Ovary (tissue), 9 donors: ENCODE data around the gene MON1B. TPM values are rescaled to one million over a fixed set of nuclear protein-coding genes. Genes with fewer than 3 reads are reported as not detected.
"Not testable (repeated sequence)": the region's sequence is repeated elsewhere in the genome, so short reads cannot be mapped to it uniquely, and the experiment has no call there.

Experiments
- DNase-seq, 5 donors: peaks; one replicate each; pipeline ENCODE4 v3.0.0-alpha.2; 2019 to 2020
- H3K27ac ChIP-seq, 2 donors: fragments of 200-600 bp; one replicate each; pipeline versions ENCODE4 v1.5.1 to v1.8.0; 2019 to 2022
- H3K27me3 ChIP-seq: fragments of 200-600 bp; one replicate; pipeline ENCODE4 v1.8.0; 2022
- H3K36me3 ChIP-seq: fragments of 200-600 bp; sonication (generic); one replicate; pipeline ENCODE4 v1.5.1; 2019
- H3K4me1 ChIP-seq: one replicate; pipeline ENCODE4 v1.8.1; 2013; ENCODE audit warnings: mild to moderate bottlenecking, moderate library complexity; ENCODE audit not compliant: insufficient read depth
- H3K4me3 ChIP-seq: fragments of 200-600 bp; sonication (generic); one replicate; pipeline ENCODE4 v1.5.1; 2017
- H3K9me3 ChIP-seq, 2 donors: fragments of 200-600 bp in 1 of 2; sonication (generic) in 1 of 2; one replicate each; pipeline versions ENCODE4 v1.5.1 to v1.8.1; 2013 to 2019; ENCODE audit warnings: mild to moderate bottlenecking in 1 of 2, moderate library complexity in 1 of 2
- EP300 ChIP-seq: sonication (generic); formaldehyde crosslinking; IDR thresholded peaks from one replicate; pipeline ENCODE4 v1.6.1; 2017; ENCODE audit warnings: antibody characterized with exemption
- POLR2A ChIP-seq: fragments of 450-650 bp; IDR thresholded peaks from one replicate; pipeline ENCODE4 v1.6.1; 2017; ENCODE audit warnings: antibody characterized with exemption, mild to moderate bottlenecking, moderate library complexity
- WGBS, 3 donors: extraction: QIAGEN DNeasy Blood & Tissue Kit in 1 of 3; methylation state at CpG; one replicate each; pipeline versions ENCODE4 v1.1.5 to v1.1.7; 2013 to 2017; 5-methylcytosine and 5-hydroxymethylcytosine counted together
- intact Hi-C, 4 donors: fragments of 100-400 bp; cut with DNase I; formaldehyde crosslinking; loops; one replicate each; pipeline versions ENCODE4 v1.11.0 to v1.15.1; 2022 to 2023
- polyA plus RNA-seq, 2 donors: library from polyadenylated mRNA; stranded (reverse); fragments of 200-250 nt in 1 of 2; fragments of 350-450 nt in 1 of 2; fragmentation: Illumina TruSeq in 1 of 2; extraction: RNeasy Lipid Tissue Mini Kit (QIAGEN cat#74804) in 1 of 2; gene quantifications; one replicate each; pipeline ENCODE4 v1.2.3, GENCODE V29; 2013 to 2014
- total RNA-seq, 7 donors: library from RNA; depleted of rRNA in 2 of 7; stranded (reverse); fragments of >200 nt in 2 of 7; fragmentation: NEBNext Ultra II Directional in 3 of 7; extraction: Animal tissue kit (Norgen Biotek cat#: 25700) in 3 of 7; gene quantifications; one replicate each; pipeline versions ENCODE4 v1.1.0 to v1.2.4, GENCODE V29; 2016 to 2023
- TF ChIP-seq, protein P1 (sequence below), 3 donors: fragments of 450-650 bp in 2 of 3; fragments of 200-600 bp in 1 of 3; IDR thresholded peaks; one replicate each; pipeline versions ENCODE4 v1.5.1 to v1.8.0; 2016 to 2022; ENCODE audit warnings: antibody characterized with exemption in 3 of 3, mild to moderate bottlenecking in 1 of 3
- donor health status: DM: no; HTN: no; CAD: no; lungs with moderate emphysema.
- donor health status: DM: no; HTN: no; CAD: no.
- donor health status: Bipolar disorder and iron deficiency.
- donor health status: DM: yes; HTN: yes; CAD: no.
- donor health status: DM: no; HTN: no; CAD: no.
- donor health status: DM: yes; HTN: yes; CAD: no.

Gene MON1B
- total and polyA plus RNA-seq, 9 donors, result 11.8 to 42.1 (median 24.5) TPM

DNA sequence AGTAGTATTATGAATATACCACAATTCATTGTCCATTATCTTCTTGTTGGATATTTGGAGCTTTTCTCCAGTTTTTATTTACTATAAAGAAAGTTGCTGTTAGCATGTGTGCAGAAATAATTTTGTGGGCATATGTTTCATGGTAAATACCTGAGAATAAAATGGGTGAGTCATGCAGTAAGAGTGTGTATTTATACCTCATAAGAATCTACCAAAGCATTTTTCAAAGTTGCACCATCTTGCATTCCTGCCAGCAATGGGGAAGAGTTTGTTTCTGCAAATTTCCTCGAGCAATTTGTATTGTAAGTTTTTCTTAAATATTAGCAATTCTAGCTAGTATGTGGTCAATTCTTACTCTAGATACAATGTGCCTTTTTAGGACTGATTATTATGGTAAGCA is 7.9 kb upstream of the MON1B start:
- Histone ChIP-seq H3K4me3 (no peak overlapping the region), H3K9me3 (no peaks in the 10 kb centered on the region), H3K36me3 (no peaks in the 10 kb centered on the region), H3K4me1 (no peaks in the 10 kb centered on the region), H3K27ac (no peak overlapping the region), H3K27me3 (no peaks in the 10 kb centered on the region)
- TF ChIP-seq EP300, result no peak
- TF ChIP-seq POLR2A, result no peak
- TF ChIP-seq, protein P1, sequence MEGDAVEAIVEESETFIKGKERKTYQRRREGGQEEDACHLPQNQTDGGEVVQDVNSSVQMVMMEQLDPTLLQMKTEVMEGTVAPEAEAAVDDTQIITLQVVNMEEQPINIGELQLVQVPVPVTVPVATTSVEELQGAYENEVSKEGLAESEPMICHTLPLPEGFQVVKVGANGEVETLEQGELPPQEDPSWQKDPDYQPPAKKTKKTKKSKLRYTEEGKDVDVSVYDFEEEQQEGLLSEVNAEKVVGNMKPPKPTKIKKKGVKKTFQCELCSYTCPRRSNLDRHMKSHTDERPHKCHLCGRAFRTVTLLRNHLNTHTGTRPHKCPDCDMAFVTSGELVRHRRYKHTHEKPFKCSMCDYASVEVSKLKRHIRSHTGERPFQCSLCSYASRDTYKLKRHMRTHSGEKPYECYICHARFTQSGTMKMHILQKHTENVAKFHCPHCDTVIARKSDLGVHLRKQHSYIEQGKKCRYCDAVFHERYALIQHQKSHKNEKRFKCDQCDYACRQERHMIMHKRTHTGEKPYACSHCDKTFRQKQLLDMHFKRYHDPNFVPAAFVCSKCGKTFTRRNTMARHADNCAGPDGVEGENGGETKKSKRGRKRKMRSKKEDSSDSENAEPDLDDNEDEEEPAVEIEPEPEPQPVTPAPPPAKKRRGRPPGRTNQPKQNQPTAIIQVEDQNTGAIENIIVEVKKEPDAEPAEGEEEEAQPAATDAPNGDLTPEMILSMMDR (IDR thresholded peaks at IDR 0.05), result no peak
- no peak for DNase-seq
- intact Hi-C loops, result no loop called here
- WGBS, 3 donors, result 45 to 72% (median 46%) methylated on average over 1 of the region's 1 CpG

DNA sequence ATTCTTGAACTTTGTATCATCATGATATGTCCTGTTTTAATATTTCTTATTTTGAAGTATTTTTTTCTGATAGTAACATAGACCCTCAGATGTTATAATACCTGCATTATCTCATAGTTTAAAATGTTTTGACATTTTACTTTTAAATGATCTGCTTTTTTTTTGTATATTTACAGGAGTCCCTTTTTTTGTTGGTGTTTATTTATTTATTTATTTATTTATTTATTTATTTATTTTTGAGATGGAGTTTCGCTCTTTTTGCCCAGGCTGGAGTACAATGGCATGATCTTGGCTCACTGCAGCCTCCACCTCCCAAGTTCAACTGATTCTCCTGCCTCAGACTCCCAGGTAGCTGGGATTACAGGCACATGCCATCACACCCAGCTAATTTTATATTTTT is 4.7 kb upstream of the MON1B start:
- H3K4me1 ChIP-seq, intact Hi-C loops, H3K36me3 ChIP-seq, H3K27ac ChIP-seq, H3K27me3 ChIP-seq, H3K9me3 ChIP-seq, H3K4me3 ChIP-seq, DNase-seq: not testable (repeated sequence)
- 84 to 94% (median 93%) methylated on average over 1 of the region's 1 CpG for WGBS, 3 donors

DNA sequence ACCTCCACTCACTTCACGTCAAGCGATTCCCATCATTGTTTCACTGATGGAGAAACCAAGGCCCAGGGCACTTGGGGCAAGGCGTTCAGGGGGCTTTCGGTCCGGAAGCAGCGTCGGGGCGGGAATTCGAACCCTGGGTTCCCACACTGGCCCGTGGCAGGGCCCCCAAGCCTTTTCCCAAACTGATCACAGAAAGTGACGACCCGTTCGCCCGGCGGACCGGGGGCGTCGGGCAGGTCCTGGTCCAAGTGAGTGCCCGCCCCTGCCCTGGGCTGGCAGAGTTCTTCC is 856 bp upstream of the MON1B start:
- DNase-seq, result no peak
- intact Hi-C loops, result no loop called here
- H3K4me1 ChIP-seq, result peaks cover 8% of the 10 kb centered on the region
- peak overlapping the region; percentile 57 to 98 for H3K27ac ChIP-seq
- TF ChIP-seq, protein P1 (IDR thresholded peaks at IDR 0.05), result no peak
- TF ChIP-seq POLR2A (no peak), EP300 (no peak)
- no peaks in the 10 kb centered on the region for H3K27me3 ChIP-seq
- H3K9me3 ChIP-seq, result no peaks in the 10 kb centered on the region
- 0 to 1% (median 0%) methylated on average over 18 to 19 of the region's 19 CpGs for WGBS, 3 donors
- H3K36me3 ChIP-seq, result no peaks in the 10 kb centered on the region
- peak overlapping the region; percentile 78 for H3K4me3 ChIP-seq

DNA sequence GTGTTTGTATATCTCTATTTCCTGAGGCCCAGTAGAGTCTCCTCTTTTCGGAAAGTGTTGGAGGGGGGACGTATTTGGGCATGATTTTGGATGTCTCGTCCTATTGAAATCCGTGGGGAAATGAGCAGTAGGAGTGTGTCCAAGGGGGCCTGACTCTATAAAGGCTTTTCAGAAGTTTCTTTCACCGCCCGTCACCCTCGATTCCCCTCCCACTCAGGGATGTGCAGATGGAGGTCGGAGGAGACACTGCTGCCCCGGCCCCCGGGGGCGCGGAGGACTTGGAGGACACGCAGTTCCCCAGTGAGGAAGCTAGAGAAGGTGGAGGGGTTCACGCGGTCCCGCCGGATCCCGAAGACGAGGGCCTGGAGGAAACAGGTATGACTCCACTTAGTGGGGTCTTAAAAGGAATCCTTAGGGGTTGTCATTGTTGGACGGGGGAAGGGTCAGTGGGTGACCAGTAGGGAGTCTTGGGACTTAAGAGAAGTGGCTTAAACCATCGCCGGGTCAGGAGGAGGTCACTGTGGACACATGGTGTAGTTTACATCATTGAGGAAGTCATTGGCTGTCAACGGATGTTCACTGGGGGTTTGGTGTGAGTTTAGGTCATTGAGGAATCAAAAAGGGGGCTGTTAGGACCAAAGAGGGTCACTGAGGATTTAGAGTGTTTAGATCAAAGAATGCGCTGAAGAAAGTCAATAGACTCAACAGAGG is 424 bp downstream of the MON1B start:
- intact Hi-C loops, result no loop called here
- Histone ChIP-seq H3K27me3 (no peaks in the 10 kb centered on the region), H3K36me3 (no peaks in the 10 kb centered on the region), H3K9me3 (no peaks in the 10 kb centered on the region), H3K27ac (peak overlapping the region; percentile 91 to 98), H3K4me1 (peaks cover 8% of the 10 kb centered on the region), H3K4me3 (peak overlapping the region; percentile 78)
- TF ChIP-seq POLR2A, result no peak
- no peak for TF ChIP-seq EP300
- TF ChIP-seq, protein P1 (IDR thresholded peaks at IDR 0.05), result peak in 2 of 3 donors; percentile 1 to 16
- 5 to 6% (median 6%) methylated on average over 24 of the region's 24 CpGs for WGBS, 3 donors
- DNase-seq, result peak in 3 of 5 donors; percentile 45 to 56 (median 55)

DNA sequence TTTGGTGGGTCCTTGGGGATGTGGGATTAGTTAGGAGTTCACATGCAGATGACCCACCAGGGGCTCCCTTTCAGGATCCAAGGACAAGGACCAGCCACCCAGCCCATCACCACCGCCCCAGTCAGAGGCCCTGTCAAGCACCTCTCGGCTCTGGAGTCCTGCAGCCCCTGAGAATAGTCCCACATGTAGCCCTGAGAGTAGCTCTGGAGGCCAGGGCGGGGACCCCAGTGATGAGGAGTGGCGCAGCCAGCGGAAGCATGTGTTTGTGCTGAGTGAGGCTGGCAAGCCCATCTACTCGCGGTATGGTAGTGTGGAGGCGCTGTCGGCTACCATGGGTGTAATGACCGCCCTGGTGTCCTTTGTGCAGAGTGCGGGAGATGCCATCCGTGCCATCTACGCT is 2.4 kb downstream of the MON1B start:
- H3K27me3 ChIP-seq, result no peaks in the 10 kb centered on the region
- DNase-seq, result no peak
- H3K9me3 ChIP-seq, result no peaks in the 10 kb centered on the region
- H3K4me3 ChIP-seq, result no peak overlapping the region
- no peaks in the 10 kb centered on the region for H3K36me3 ChIP-seq
- H3K27ac ChIP-seq, result no peak overlapping the region
- intact Hi-C loops, result no loop called here
- TF ChIP-seq POLR2A (no peak), EP300 (no peak)
- TF ChIP-seq, protein P1 (IDR thresholded peaks at IDR 0.05), result no peak
- WGBS, 3 donors, result 94 to 97% (median 95%) methylated on average over 13 of the region's 13 CpGs
- H3K4me1 ChIP-seq, result peaks cover 8% of the 10 kb centered on the region
